ENCODE data around the gene SSU72.
A peak's percentile ranks its signal among the peaks of the same experiment; 100 is the strongest.
"Not testable (repeated sequence)": the region's sequence is repeated elsewhere in the genome, so short reads cannot be mapped to it uniquely, and the experiment has no call there.

Gene SSU72

DNA sequence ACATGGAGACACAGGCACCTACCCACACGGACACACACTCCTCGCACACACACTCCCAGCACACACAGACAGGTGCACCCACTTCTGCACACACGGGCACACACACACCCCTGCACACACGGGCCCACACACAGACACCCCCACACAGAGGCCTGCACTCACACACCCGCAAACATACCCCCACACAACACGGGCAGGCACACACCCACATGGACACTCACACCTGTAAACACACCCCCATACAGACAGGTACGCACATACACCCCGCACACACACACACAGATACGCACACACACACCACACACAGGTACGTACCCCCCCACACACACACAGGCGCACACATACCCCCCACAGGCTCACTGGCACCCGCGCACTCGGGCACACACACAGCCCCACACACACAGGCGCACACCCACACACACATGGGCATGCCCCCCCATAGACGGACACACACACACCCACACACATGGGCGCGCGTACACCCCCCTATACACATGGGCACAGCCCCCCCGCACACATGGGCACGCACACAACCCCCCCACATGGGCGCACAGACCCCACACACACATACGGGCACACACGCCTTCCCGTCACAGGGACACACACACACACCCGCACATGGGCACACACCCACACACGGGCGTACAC lies 56.6 kb downstream of the SSU72 start:
- H3K4me3 ChIP-seq (ENCODE audit: low read depth, low read length): no peak overlapping the region
- TF ChIP-seq, protein P1, sequence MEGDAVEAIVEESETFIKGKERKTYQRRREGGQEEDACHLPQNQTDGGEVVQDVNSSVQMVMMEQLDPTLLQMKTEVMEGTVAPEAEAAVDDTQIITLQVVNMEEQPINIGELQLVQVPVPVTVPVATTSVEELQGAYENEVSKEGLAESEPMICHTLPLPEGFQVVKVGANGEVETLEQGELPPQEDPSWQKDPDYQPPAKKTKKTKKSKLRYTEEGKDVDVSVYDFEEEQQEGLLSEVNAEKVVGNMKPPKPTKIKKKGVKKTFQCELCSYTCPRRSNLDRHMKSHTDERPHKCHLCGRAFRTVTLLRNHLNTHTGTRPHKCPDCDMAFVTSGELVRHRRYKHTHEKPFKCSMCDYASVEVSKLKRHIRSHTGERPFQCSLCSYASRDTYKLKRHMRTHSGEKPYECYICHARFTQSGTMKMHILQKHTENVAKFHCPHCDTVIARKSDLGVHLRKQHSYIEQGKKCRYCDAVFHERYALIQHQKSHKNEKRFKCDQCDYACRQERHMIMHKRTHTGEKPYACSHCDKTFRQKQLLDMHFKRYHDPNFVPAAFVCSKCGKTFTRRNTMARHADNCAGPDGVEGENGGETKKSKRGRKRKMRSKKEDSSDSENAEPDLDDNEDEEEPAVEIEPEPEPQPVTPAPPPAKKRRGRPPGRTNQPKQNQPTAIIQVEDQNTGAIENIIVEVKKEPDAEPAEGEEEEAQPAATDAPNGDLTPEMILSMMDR (IDR thresholded peaks at IDR 0.05; ENCODE audit: low read depth, low read length): no peak
- DNase-seq (ENCODE audit: low read depth, low spot score): no peak
- in situ Hi-C loops (cut with HindIII; ENCODE audit: low sequenced_read_pairs): no loop called here

DNA sequence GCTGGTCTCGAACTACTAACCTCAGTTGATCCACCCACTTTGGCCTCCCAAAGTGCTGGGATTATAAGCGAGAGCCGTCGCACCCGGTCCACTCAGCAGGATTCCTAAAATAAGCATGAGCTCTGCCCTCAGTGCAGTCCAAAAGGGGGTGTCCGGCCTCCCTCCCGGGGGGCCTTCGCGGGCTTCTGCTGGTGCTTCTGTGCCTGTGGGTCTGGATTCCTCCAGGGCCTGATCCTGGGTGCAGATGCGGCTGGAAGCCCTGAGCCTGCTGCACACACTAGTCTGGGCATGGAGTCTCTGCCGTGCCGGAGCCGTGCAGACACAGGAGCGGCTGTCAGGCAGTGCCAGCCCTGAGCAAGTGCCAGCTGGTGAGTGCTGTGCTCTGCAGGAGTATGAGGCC lies 57.7 kb downstream of the SSU72 start:
- DNase-seq (ENCODE audit: low read depth, low spot score); H3K4me3 ChIP-seq (ENCODE audit: low read depth, low read length); in situ Hi-C loops (cut with HindIII; ENCODE audit: low sequenced_read_pairs): not testable (repeated sequence)

DNA sequence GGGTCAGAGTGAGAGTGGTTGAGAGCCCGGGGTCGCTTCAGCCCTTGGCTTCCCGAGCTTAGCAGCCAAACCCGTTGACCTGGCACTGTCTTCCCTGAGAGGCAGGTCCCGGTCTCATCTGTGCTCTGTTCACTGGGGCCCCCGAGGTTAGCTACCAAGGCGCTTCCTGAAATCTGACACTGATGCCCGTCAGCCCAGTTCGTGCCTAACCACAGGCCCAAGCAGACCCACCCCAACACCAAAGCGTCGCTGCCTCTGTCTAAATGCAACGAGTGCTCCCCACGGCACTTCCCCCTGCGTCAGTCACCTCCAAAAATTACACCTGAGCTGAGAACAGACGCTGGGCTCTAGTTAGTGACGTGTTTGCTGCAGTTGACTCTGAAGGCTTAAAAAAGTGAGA lies 60.3 kb downstream of the SSU72 start:
- DNase-seq (ENCODE audit: low read depth, low spot score); in situ Hi-C loops (cut with HindIII; ENCODE audit: low sequenced_read_pairs); H3K4me3 ChIP-seq (ENCODE audit: low read depth, low read length): not testable (repeated sequence)

DNA sequence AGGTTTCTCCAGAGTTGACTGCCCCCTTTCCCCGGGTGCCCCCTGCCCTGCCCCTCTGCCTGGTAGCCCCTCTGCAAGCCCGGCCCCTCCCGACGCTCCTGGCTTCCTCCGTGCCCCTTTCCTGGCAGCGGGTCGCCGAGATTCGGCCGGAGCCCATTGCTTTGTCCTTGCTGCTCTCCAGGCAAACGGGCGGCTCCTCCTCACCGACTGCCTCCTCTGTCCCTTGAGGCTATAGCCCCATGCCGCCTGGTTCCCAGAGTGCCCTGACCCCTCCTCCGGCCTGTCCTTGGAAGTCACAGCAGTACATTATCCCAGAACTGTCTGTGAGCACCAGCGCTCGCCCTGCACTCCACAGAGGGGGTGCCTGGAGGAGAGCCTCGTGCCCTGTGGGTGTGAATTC lies 61.0 kb downstream of the SSU72 start:
- H3K4me3 ChIP-seq (ENCODE audit: low read depth, low read length); in situ Hi-C loops (cut with HindIII; ENCODE audit: low sequenced_read_pairs); DNase-seq (ENCODE audit: low read depth, low spot score): not testable (repeated sequence)

DNA sequence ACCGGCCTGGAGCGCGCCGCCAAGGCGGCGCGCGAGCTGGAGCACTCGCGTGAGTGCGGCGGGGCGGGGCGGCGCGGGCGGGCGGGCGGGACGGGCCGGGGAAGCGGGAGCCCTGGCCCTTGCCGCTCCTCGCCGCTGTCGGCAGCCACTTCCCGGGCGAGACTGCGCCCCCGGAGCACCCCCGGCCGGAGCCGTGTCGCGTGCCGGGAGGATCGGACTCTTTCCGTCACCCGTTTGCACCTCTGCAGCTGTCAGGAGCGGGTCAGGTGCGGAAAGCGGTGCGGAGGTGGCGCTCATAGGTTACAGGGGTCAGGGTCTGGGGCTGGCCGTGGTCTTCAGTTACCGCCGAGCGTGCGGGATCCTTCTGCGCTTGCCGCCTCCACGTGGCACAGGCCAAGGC lies 62.2 kb downstream of the SSU72 start:
- peak overlapping the region; percentile 87 for H3K4me3 ChIP-seq (ENCODE audit: low read depth, low read length)
- DNase-seq (ENCODE audit: low read depth, low spot score); in situ Hi-C loops (cut with HindIII; ENCODE audit: low sequenced_read_pairs): not testable (repeated sequence)

DNA sequence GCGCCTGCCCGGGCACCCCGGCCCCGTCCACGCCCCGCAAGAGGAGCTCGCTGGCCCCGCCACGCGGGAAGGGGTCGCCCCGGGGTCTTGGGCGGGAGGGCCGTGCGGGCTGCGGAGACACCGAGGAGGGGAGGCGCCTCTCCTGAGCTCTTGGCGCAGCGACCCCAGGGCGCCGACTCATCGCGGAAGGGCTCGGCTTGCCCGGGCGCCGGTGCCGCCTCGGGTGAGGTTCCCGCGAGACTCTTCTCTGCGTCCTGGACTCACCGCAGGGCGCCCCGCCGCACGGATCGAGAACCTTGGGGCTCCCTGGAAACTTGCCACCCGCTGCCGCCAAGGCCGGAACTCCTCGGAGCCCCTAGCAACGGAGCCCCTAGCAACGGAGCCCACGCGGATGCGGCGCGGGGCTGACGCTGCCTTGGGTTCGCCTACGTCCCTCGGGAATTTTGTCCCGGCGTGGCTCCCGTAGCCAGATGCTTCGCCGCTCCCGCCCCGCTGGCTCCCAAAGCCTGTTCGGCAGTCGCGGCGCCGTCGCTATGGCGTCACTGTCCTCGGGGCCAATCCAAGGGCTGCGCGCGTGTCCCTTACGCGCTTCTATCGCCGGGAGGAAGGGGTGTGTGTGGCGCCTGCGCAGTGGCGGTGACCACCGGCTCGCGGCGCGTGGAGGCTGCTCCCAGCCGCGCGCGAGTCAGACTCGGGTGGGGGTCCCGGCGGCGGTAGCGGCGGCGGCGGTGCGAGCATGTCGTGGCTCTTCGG lies 63.0 kb downstream of the SSU72 start, which contains the start of gene ATAD3A:
TSS of gene ATAD3A (plus strand) at position 630 of the 753 bp plus-strand sequence. CDS start at position 737, 107 bp downstream.
- in situ Hi-C loops (cut with HindIII; ENCODE audit: low sequenced_read_pairs): no loop called here
- TF ChIP-seq, protein P1 (IDR thresholded peaks at IDR 0.05; ENCODE audit: low read depth, low read length): no peak
- peak; percentile 99 for DNase-seq (ENCODE audit: low read depth, low spot score)
- peak within 1 kb of the TSS; percentile 87 for H3K4me3 ChIP-seq (ENCODE audit: low read depth, low read length)

DNA sequence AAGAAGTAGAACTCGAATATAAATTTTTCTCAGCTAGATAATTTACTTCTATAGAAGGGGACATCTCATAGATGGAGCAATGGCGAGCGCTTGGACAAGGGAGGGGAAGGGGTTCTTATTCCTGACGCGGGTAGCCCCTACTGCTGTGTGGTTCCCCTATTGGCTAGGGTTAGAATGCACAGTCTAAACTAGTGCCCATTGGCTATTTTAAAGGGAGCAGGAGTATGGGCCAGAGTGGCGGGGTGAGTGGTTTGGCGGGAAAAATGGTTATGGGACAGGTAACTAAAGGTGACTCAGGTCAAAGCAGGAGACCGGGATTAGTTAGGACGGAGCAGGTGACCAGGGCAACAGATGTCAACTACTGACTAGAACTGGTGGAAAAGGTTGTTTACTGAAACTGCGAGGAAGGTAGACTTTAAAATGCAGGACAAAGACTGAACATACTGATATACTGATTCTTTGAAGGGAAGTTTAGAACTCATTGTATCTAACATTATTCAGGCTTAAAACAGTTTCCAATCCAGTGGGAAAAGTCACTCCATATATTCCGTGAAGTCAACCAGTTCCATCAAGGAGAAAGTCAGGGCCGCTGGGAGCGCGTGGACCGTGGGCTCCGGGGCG lies 63.6 kb downstream of the SSU72 start:
- in situ Hi-C loops (cut with HindIII; ENCODE audit: low sequenced_read_pairs): no loop called here
- TF ChIP-seq, protein P1 (IDR thresholded peaks at IDR 0.05; ENCODE audit: low read depth, low read length): no peak
- peak overlapping the region; percentile 87 for H3K4me3 ChIP-seq (ENCODE audit: low read depth, low read length)
- peak; percentile 14 for DNase-seq (ENCODE audit: low read depth, low spot score)

DNA sequence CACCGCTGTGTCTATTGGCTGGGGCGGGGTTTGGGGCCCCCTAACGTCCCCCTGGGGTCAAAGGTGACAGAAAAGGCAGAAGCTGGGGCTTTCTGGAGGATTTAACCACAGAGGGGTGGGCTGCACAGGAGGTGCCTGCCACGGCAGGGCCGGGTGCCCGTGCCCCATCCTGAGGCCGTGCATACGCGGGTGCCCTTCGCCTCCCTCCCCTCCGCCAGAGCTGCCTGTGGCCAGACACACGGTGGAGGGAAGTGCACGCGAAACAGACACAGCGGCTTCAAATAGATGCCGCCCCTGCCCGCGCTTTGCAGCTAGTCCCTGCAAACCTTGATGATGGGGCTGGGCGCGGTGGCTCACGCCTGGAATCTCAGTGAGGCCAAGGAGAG lies 65.2 kb downstream of the SSU72 start:
- in situ Hi-C loops (cut with HindIII; ENCODE audit: low sequenced_read_pairs); DNase-seq (ENCODE audit: low read depth, low spot score); H3K4me3 ChIP-seq (ENCODE audit: low read depth, low read length): not testable (repeated sequence)

DNA sequence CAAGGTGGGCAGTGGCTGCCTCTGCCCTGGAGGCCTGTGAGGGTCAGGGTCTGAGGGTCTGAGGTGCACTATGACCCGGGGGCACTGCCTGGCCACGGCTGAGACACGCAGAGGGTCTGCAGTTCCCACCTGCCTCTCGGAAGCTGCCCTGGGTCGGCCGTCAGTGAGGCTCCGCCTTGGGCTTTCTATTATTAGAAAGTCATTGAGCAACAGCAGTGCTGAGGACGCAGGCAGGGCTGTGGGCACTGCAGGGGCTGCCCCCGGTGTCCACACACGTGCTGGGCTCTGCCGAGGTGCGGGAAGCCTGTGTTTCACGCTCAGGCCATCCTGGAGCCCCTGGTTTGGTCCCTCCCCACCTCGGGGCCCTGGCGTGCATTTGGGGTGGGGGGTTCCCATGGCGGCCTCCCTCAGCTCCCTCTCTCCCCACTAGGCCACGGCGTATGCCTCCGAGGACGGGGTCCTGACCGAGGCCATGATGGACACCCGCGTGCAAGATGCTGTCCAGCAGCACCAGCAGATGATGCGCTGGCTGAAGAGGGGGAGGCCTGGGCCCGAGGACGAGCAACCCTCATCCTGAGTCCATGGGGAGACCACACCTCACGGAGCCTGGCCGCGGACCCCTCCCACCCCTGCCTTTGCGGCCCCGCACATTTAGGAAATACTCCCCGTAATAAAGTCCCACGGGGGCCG lies 65.7 kb downstream of the SSU72 start:
- H3K4me3 ChIP-seq (ENCODE audit: low read depth, low read length); in situ Hi-C loops (cut with HindIII; ENCODE audit: low sequenced_read_pairs); DNase-seq (ENCODE audit: low read depth, low spot score): not testable (repeated sequence)

Measured in astrocyte of the spinal cord (primary cell).